RPMI8226 (cell line): Measurements from ENCODE around the gene MEGF11.

ENCODE experiments used
- DNase-seq: peaks from one replicate; pipeline ENCODE4 v3.0.0-alpha.2; 2015

Gene MEGF11

DNA sequence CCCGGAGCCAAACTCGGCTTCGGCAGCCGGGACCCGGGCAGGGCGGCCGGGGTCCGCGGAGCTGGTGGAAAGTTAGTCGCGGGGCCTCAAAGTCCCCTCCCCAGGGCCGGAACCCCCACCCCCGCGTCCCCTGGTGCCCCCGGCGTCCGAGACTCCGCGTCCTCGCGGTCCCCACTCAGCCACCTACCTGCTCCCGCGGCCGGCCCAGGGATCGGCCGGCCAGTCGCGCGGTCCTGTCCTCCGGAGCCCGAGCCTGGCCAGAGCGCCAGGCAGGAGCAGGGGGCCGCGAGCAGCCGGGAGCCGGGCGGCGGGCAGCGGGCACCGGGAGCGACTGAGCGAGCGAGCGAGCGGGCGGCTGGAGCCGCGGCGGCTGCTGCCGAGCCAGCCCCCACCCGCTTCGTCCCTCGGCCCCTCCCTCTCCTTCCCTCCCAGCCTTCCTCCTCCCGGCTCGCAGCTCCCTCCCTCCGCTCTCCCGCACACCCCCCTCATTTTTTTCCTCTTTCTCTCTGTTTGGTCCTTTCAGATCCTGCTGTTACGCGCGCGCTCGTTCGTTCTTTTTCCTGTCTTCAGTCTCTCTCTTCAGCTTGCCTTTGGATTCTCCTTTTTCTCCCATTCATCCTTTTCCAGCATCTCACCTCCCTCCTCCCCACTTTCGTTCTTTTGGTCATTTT is at the start of gene MEGF11:
Gene MEGF11, minus strand, starts transcription at position 333 of the 671 bp plus-strand sequence. CDS start 125,347 bp downstream, outside the sequence.
- DNase-seq = no peak

DNA sequence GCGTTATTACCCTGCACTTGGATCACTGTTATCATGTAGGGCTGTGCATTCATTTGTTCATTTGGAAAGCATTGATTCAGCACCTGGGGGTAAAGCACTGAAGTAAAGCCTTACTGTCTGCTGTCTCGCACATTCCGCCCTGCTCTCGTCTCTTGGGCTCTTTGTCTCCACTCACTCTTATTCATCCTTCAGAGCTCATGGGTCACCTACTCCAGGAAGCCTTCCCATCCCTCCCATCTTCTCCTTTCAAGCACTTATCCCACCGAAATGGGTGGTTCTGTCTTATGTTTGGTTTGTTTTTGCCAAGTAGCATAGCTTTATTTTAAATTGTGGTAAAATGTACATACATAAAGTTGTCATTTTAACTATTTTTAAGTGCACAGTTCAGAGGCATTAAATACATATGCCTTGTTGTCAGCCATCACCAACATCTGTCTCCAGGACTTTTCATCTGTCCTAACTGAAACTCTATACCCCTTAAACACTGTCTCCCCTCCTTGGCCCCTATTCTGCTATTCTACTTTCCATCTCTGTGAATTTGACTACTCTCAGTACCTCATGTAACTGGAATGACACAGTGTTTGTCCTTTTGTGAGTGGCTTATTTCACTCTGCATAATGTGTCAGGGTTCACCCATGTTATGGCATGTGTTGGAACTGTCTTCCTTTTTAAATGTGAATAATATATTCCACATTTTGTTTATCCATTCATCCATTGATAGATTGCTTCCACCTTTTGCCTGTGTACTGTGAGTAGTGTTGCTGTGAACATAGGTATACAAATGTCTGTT is 49.1 kb upstream of the MEGF11 start:
- no peak for DNase-seq

GRCh38 chr15:66298803-66299251 is 45.3 kb upstream of the MEGF11 start:
- DNase-seq = no peak

- no peak for DNase-seq
Measured at GRCh38 chr15:66296186-66296585, 42.6 kb upstream of the MEGF11 start.

- DNase-seq = no peak
Measured at GRCh38 chr15:66294932-66295235, 41.3 kb upstream of the MEGF11 start.

- peak; percentile 87 for DNase-seq
Measured at GRCh38 chr15:66294157-66294931, 40.8 kb upstream of the MEGF11 start.

DNA sequence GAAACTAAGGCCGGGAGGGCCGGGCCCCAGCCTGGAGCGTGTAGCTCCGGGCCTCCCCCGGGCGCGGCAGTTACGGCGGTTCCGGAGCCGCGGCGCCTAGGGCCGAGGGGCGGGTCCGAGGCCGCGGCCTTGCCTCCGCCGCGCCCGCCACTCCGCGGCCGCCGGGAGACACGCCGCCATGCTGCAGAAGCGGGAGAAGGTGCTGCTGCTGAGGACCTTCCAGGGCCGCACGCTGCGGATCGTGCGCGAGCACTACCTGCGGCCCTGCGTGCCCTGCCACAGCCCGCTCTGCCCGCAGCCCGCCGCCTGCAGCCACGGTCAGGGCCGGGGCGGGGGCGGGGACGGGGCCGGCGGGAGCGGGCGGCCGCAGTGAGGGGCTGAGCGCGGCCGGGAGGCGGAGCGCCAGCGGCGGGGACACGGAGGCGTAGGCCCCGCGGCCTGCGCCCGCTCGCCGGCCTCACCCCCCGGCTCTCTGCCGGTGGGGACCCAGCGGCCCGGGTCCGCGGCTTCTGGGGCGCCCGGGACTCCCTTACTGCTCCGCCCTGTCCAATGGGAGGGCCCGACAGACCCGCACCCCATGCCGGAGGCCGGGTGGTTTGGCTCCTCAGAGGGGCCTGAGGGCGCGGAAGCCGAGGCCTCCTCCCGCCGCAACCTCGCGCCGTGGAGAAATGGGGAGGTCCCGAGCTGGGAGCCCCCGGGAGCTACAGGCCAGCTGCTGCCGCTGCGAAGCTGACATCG is 40.0 kb upstream of the MEGF11 start, which contains the start of gene DIS3L:
Gene DIS3L, plus strand, starts transcription at position 150 of the 738 bp plus-strand sequence. Its CDS starts 29 bp downstream, at position 179.
- DNase-seq = peak; percentile 88

- no peak for DNase-seq
Measured at GRCh38 chr15:66292571-66293418, 39.2 kb upstream of the MEGF11 start.

GRCh38 chr15:66291816-66292570 is 38.4 kb upstream of the MEGF11 start:
- DNase-seq = no peak

- DNase-seq = no peak
Measured at GRCh38 chr15:66290518-66290917, 37.0 kb upstream of the MEGF11 start.

GRCh38 chr15:66290007-66290406 is 36.5 kb upstream of the MEGF11 start:
- DNase-seq = no peak

DNA sequence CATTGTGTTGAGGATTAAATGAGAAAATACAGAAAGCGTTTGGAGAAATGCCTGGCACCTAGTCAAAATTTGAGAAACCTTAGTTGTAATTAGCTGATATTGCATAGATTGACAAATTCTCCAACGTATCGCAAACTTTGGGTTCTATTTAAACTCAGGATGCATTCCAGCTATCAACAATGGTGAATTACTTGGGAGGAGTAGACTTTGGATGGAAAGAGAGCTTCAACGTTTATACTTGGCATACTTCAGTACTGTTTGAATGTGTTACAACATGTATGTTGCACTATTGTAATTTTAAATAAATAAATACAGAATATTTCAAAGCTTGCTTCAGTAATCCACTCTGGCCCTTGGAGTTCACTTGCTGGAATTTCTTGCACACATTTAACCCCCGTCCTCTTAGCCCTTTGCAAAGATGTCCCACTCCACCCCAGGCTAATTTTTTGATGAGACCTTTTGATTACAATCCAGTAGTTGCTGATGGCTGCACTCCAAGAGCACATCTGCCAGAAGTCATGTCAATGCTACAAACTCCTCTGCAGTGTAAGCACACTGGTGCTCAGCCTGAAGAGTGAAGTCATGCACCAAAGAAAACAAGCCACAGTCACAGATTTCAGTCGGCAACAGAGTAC is 35.1 kb upstream of the MEGF11 start:
- peak; percentile 79 for DNase-seq

- DNase-seq = no peak
Measured at GRCh38 chr15:66288093-66288492, 34.5 kb upstream of the MEGF11 start.

DNA sequence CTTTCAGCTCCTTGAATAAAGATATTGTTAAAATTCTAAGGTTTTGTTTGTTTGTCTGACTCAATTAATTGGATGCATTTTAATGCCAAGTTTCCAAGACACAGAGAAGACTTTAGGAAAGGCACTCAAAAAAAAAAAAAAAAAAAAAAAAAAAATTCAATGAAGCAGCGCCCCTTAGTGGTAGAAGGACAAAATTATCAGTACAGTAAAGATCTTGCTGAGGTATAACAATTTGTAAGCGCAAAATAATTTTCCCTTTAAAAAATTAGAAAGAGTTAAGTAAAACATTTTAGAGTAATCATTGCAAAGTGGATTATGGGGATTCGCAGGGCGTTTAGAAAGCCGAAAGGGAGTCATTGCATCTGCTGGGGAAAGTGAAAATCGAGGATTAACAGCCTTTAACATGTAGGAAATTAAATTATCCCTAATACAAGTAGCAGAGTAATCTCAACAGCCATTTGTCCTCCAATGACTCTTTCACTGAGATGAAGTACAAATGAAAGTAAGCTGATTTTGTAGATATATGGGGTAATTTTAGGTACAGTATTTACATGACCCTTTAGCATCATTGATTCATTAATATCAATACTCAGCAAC is 34.0 kb upstream of the MEGF11 start:
- DNase-seq = peak; percentile 53

DNA sequence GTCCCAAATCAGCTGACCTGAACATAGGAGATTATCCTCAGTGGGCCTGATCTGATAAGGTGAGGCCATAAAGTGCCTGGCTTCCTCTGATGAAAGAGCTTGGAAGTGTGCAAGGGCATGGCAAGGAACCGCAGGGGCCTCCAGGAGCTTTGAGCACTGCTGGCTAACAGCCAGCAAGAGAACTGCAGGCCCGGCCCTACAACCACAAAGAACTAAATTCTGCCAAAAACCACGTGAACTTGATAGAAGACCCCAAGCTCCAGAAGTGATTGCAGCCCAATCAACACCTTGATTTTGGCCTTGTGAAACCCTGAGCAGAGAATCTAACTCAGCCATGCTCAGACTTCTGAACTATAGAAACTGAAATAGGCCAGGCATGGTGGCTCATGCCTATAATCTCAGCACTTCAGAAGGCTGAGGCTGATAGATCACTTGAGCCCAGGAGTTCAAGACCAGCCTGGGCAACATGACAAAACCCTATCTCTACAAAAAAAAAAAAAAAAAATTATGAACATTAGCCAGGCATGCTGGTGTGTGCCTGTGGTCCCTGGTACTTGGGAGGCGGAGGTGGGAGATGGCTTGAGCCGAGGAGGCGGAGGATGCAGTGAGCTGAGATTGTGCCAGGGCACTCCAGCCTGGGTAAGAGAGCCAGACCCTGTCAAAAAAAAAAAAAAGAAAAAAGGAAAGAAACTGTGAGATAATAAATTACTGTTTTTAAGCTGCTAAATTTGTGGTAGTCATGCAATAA is 32.2 kb upstream of the MEGF11 start:
- no peak for DNase-seq

- DNase-seq = no peak
Measured at GRCh38 chr15:66284271-66284670, 30.7 kb upstream of the MEGF11 start.

GRCh38 chr15:66278671-66279070 is 25.1 kb upstream of the MEGF11 start:
- DNase-seq = no peak

- no peak for DNase-seq
Measured at GRCh38 chr15:66278056-66278455, 24.5 kb upstream of the MEGF11 start.

GRCh38 chr15:66276546-66276945 is 23.0 kb upstream of the MEGF11 start:
- no peak for DNase-seq
